AML-193 (cell line): ENCODE measurements around the gene TIMM22.
"Not testable (repeated sequence)": the region's sequence is repeated elsewhere in the genome, so short reads cannot be mapped to it uniquely, and the experiment has no call there.

Experiments used
- DNase-seq, 2 experiments: peaks; one replicate each; lab custom pipeline; 2025; lab: John Stamatoyannopoulos, UW

Gene TIMM22

DNA sequence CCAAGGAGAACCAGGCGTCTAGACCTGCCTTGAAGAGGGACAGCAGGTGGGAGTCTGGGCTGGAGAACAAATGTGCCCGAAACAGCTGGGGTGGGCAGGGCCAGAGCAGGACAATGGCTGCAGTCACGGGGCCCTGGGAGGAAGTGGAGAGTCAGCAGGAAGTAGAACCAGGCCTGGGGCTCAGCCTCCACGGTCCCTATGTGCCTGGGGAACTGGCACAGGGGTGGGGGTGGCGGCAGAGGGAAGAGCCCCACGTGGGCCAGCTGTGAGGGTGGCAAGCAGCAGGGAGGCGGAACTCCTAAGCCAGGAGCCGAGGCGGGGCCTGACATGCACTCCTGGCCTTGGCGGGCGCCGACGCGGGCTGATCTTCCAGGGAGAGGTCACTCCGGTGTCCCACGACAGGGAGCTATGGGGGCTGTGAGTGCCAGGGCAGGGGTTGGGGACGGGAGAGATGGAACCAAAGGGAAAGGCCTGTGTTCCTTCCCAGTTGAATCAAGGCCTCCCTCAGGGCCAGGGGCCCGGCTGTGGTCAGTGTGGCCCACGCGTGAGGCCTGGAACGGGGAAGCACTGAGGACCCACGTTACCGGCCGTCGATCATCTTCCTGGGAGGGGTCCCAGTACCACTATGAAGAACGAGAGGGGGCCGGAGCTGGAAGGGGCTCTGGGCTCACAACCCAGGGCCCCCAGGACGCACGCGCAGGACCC, 42.7 kb downstream of the TIMM22 start:
- no peak for DNase-seq

- no peak for DNase-seq
Measured at GRCh38 chr17:1040216-1040600, 43.3 kb downstream of the TIMM22 start.

- no peak for DNase-seq
Measured at GRCh38 chr17:1041746-1042145, 44.8 kb downstream of the TIMM22 start.

DNA sequence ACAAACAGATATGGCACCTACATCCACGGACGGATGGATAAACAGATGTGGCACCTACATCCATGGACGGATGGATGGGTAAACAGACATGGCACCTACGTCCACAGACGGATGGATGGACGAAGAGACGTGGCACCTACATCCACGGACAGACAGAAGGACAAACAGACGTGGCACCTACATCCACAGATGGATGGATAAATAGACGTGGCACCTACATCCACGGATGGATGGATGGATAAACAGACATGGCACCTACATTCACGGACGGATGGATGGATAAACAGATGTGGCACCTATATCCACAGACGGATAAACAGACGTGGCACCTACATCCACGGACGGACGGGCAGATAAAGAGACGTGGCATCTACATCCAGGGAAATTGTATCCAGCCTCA, 45.6 kb downstream of the TIMM22 start:
- no peak for DNase-seq

GRCh38 chr17:1043601-1044251, 46.8 kb downstream of the TIMM22 start:
- DNase-seq, result no peak

DNA sequence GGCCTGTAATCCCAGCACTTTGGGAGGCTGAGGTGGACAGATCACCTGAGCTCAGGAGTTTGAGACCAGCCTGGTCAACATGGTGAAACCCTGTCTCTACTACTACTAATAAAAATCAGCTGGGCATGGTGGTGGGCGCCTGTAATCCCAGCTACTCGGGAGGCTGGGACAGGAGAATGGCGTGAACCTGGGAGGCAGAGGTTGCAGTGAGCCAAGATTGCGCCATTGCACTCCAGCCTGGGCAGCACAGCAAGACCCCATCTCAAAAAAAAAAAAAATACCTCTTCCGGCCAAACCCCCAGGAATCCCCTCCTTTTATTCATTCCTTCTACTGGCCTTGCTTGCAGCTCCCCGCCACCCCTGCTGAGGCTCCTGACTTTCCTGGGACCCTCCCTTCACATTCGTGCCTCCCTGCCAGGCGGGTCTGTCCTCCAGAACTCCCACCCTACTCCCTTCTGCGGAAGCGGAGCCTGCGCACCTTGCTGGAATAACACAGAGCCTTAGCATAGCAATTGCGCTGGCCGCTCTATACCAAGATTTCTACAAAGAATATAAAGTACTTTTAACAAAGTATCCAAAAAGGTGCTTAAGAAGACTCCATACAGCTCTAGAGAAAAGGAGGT, 47.6 kb downstream of the TIMM22 start:
- not testable (repeated sequence) for DNase-seq

- DNase-seq, result no peak
Measured at GRCh38 chr17:1045456-1045855, 48.5 kb downstream of the TIMM22 start.

DNA sequence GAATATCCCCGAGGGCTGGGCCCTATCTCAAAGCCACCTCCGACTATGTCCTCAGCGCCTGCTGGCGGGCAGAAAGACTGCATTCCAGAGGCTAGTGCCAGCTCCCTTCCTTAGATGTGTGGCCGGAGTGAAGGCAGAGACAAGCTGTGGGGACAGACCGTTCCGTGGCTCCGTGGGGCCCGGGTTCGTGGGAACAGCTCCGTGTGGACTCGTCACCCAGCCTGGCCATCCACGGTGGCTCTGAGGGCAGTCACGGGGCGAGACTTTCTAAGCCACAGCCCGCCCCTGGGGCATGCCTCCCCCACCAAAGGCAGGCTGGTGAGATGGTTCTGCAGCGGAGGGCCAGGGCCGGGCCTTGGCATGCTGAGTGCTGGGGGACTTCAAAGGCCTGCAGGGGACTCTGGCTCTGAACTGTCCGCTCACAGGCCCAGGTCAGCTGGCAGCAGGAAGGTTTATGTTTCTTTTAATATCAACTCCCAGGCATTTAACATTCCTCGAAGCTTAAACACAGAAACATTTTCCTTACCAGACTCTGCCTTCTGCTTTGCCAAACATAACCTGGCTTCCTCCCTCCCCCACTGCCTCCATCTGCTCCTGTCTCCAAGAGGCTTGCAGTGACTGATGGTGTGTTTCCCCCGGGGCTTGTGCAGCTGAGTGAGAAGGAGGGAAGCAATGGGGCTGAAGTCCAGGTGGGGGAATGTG, 50.4 kb downstream of the TIMM22 start:
- no peak for DNase-seq

- no peak for DNase-seq
Measured at GRCh38 chr17:1047879-1048470, 51.0 kb downstream of the TIMM22 start.

GRCh38 chr17:1048516-1049115, 51.7 kb downstream of the TIMM22 start:
- not testable (repeated sequence) for DNase-seq

GRCh38 chr17:1049446-1050225, 52.7 kb downstream of the TIMM22 start:
- DNase-seq, result no peak

DNA sequence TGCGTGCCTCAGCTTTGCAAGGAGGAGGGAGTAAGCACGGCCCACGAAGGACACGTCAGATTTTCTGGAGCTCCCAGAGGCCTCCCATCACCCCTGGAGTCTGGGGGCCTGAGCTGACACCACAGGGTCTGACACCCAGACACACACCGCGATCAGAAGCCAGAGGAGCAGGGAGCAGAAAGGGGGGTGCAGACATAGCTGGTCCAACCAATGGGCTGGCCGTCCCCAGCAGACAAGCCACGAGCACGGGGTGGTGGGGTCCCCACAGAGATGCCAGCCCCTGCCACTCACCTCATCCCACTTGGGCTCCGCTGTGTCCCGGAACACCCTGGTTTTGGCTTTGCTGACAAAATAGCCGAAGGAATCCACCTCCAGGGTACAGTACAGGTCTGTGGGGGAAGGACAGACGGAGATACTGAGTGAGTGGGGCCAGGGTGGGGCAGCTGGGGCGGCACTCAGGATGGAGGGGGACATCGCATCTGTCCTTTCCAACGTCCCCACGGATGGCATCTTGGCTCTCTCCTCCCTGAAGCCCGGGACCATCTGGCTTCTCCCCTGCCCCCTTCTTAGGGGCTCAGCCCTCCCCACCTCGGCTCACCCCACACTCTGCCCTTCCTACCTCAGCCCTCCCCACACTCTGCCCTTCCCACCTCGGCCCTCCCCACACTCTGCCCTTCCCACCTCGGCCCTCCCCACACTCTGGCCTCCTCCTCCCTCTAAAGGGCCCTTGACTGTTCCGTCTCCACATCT, 53.5 kb downstream of the TIMM22 start:
- DNase-seq, result no peak

DNA sequence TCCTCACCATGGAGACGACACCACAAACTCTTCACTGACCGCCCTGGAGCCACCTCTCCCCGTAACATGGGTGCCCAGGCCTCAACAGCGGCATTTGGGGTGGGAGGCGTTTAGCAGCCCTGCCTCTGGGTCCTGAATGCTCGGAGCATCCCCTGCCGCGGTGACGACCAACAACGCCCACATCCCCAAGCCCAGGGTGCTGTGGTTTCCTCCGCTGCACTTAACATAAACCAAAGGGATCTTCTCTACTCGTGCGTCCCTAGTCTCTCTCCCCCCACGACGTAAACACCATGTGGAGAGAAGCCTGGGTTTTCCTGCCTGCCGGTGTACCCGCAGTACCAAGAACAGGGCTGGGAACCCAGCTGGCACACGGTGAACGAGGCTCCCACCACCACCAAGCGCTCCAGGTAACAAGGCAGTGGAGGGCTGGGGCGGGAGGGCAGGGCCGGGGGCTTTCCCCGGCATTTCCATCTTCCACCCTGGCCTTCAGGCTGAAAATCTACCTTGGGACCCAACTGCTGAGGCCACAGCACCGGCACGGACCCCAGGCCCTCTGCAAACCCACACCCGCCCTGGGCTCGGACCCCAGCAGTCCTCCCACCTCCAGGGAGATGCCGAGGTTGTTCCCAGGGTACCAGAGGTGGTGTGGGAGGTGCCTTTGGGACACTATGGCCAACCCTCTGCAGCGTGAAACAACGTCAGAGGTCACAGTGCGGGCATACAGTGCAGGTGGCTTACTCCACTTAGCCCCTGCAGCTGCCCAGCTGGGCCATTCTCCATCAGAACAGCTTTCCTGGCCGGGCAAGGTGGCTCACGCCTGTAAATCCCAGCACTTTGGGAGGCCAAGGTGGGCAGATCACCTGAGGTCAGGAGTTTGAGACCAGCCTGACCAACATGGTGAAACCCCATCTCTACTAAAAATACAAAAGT, 54.3 kb downstream of the TIMM22 start:
- no peak for DNase-seq
